SK-N-SH (cell line): ENCODE data around the gene RAB3D. TPM values are rescaled to one million over a fixed set of nuclear protein-coding genes. Genes with fewer than 3 reads are reported as not detected.
"Not testable (repeated sequence)": the region's sequence is repeated elsewhere in the genome, so short reads cannot be mapped to it uniquely, and the experiment has no call there.

Experiments used
- CTCF ChIA-PET: fragments of 300-600, 350-600 bp; formaldehyde crosslinking; extraction: SDS; loops from one replicate; lab custom pipeline; 2021; lab: Yijun Ruan, JAX
- POLR2A ChIA-PET: fragments of 350-600 bp; sonication (Branson Sonifier 250); formaldehyde crosslinking; extraction: SDS; loops from one replicate; lab custom pipeline; 2020; ENCODE audit warnings: antibody characterized with exemption, inconsistent platforms; lab: Yijun Ruan, JAX
- DNase-seq: peaks from one replicate; pipeline ENCODE4 v3.0.0; 2012
- H2AFZ ChIP-seq: fragments of 200-600 bp; sonication (generic); 2 replicates; pipeline ENCODE4 v1.8.1; 2016; ENCODE audit warnings: antibody characterized with exemption, mild to moderate bottlenecking, low read depth
- H3F3A ChIP-seq: fragments of 200-600 bp; sonication (generic); replicated peaks from 2 replicates; pipeline ENCODE3; 2016; ENCODE audit warnings: antibody characterized with exemption, mild to moderate bottlenecking; ENCODE audit not compliant: insufficient read depth
- H3K27ac ChIP-seq, 2 experiments: fragments of 200-500 bp in 1 of 2; fragments of 200-600 bp in 1 of 2; sonication (Bioruptor generic) in 1 of 2; sonication (generic), shearing (Covaris generic) in 1 of 2; 2 replicates each; pipeline versions ENCODE4 v1.5.1 to v1.6.1; 2014 to 2016; ENCODE audit warnings: low read depth in 2 of 2, inconsistent platforms in 1 of 2, low read length in 1 of 2, mild to moderate bottlenecking in 1 of 2, mixed read lengths in 1 of 2
- H3K27me3 ChIP-seq: fragments of 200-600 bp; sonication (generic), shearing (Covaris generic); 2 replicates; pipeline ENCODE4 v1.6.1; 2016; ENCODE audit warnings: mixed run types; ENCODE audit not compliant: insufficient read depth
- H3K36me3 ChIP-seq, 2 experiments: fragments of 200-500 bp in 1 of 2; fragments of 200-600 bp in 1 of 2; sonication (Bioruptor generic) in 1 of 2; sonication (generic) in 1 of 2; replicated peaks in 1 of 2; 2 replicates each; pipeline versions ENCODE3 to v1.5.1; 2014 to 2016; ENCODE audit warnings: low read length in 1 of 2, mild to moderate bottlenecking in 1 of 2; ENCODE audit not compliant: insufficient read depth in 2 of 2, control insufficient read depth in 1 of 2
- H3K4me1 ChIP-seq, 2 experiments: fragments of 200-500 bp in 1 of 2; fragments of 200-600 bp in 1 of 2; sonication (Bioruptor generic) in 1 of 2; sonication (generic), shearing (Covaris generic) in 1 of 2; 2 replicates each; pipeline versions ENCODE4 v1.5.1 to v1.6.1; 2014 to 2016; ENCODE audit warnings: low read depth in 1 of 2, low read length in 1 of 2, mixed run types in 1 of 2; ENCODE audit not compliant: insufficient read depth in 2 of 2, control insufficient read depth in 1 of 2
- H3K4me2 ChIP-seq: fragments of 200-600 bp; sonication (generic), shearing (Covaris generic); 2 replicates; pipeline ENCODE4 v1.6.1; 2017; ENCODE audit warnings: mixed run types
- H3K4me3 ChIP-seq, 2 experiments: fragments of 200-500 bp in 1 of 2; fragments of 200-600 bp in 1 of 2; sonication (Bioruptor generic) in 1 of 2; sonication (generic), shearing (Covaris generic) in 1 of 2; 2 replicates each; pipeline versions ENCODE4 v1.5.1 to v1.8.1; 2014 to 2016; ENCODE audit warnings: low read depth in 2 of 2, inconsistent platforms in 1 of 2, low read length in 1 of 2, mild to moderate bottlenecking in 1 of 2, mixed read lengths in 1 of 2, moderate library complexity in 1 of 2
- H3K79me2 ChIP-seq: fragments of 200-600 bp; sonication (generic); 2 replicates; pipeline ENCODE4 v1.8.1; 2017; ENCODE audit warnings: mild to moderate bottlenecking; ENCODE audit not compliant: insufficient read depth
- H3K9ac ChIP-seq: fragments of 200-600 bp; sonication (generic); 2 replicates; pipeline ENCODE4 v1.6.1; 2017; ENCODE audit warnings: mixed run types
- H3K9me2 ChIP-seq: fragments of 200-600 bp; sonication (generic); 2 replicates; pipeline ENCODE4 v1.6.1; 2017; ENCODE audit warnings: mixed run types
- H3K9me3 ChIP-seq: fragments of 200-600 bp; sonication (generic); 2 replicates; pipeline ENCODE4 v1.6.1; 2017; ENCODE audit warnings: mixed run types, mild to moderate bottlenecking, moderate library complexity
- H4K20me1 ChIP-seq: fragments of 200-600 bp; sonication (generic); 2 replicates; pipeline ENCODE4 v1.6.1; 2017; ENCODE audit warnings: mild to moderate bottlenecking, mixed run types; ENCODE audit not compliant: insufficient read depth
- CHD2 ChIP-seq: fragments of 150-350 bp; IDR thresholded peaks from 2 replicates; pipeline ENCODE4 v1.6.1; 2018; ENCODE audit warnings: low read length; ENCODE audit not compliant: partially characterized antibody
- ELF1 ChIP-seq: IDR thresholded peaks from 2 replicates; pipeline ENCODE4 v1.4.0; 2012
- EP300 ChIP-seq, 2 experiments: IDR thresholded peaks; 2 replicates each; pipeline versions ENCODE4 v1.4.0 to v1.6.1; 2012; ENCODE audit warnings: borderline replicate concordance in 1 of 2, low read depth in 1 of 2, low read length in 1 of 2
- FOXJ3 ChIP-seq: sonication (generic); formaldehyde crosslinking; IDR thresholded peaks from 2 replicates; pipeline ENCODE4 v1.5.1; 2020; ENCODE audit warnings: mild to moderate bottlenecking, missing genetic modification reagents
- GABPA ChIP-seq: IDR thresholded peaks from 2 replicates; pipeline ENCODE4 v1.4.0; 2012; ENCODE audit warnings: low read depth, mild to moderate bottlenecking
- JUND ChIP-seq: IDR thresholded peaks from 2 replicates; pipeline ENCODE4 v1.4.0; 2012
- MAX ChIP-seq: IDR thresholded peaks from 2 replicates; pipeline ENCODE4 v1.4.0; 2012; ENCODE audit warnings: low read depth
- MEF2A ChIP-seq: IDR thresholded peaks from 2 replicates; pipeline ENCODE4 v1.4.0; 2012; ENCODE audit warnings: low read depth, borderline replicate concordance
- NFIC ChIP-seq: IDR thresholded peaks from 2 replicates; pipeline ENCODE4 v1.4.0; 2012; ENCODE audit warnings: borderline replicate concordance
- PBX3 ChIP-seq: IDR thresholded peaks from 2 replicates; pipeline ENCODE4; 2012
- TAF1 ChIP-seq: IDR thresholded peaks from 2 replicates; pipeline ENCODE4 v1.6.1; 2012; ENCODE audit warnings: low read depth, mild to moderate bottlenecking, low read length, moderate library complexity, borderline replicate concordance
- TCF12 ChIP-seq: IDR thresholded peaks from 2 replicates; pipeline ENCODE4 v1.4.0; 2012
- TEAD4 ChIP-seq: IDR thresholded peaks from 2 replicates; pipeline ENCODE4 v1.4.0; 2012; ENCODE audit warnings: mild to moderate bottlenecking, borderline replicate concordance; ENCODE audit not compliant: insufficient read depth
- WGBS: methylation state at CpG from one replicate; pipeline ENCODE4 v1.1.6; 2017; ENCODE audit warnings: low lambda C conversion rate; 5-methylcytosine and 5-hydroxymethylcytosine counted together
- polyA plus RNA-seq, 3 experiments: library from polyadenylated mRNA; depleted of rRNA; stranded (reverse); fragments of >200 nt; gene quantifications; 2 replicates each; pipeline ENCODE4 v1.2.3, GENCODE V29; 2012
- TF ChIP-seq, protein P1 (sequence below): fragments of 200-600 bp; sonication (generic); IDR thresholded peaks from 2 replicates; pipeline ENCODE4 v1.6.1; 2017; ENCODE audit warnings: antibody characterized with exemption, mild to moderate bottlenecking, moderate library complexity
- TF ChIP-seq, protein P2 (sequence below): IDR thresholded peaks from 2 replicates; pipeline ENCODE4 v1.4.0; 2012; ENCODE audit warnings: low read depth, borderline replicate concordance
- TF ChIP-seq, protein P3 (sequence below): fragments of 150-350 bp; IDR thresholded peaks from 2 replicates; pipeline ENCODE4 v1.6.1; 2016; ENCODE audit warnings: mild to moderate bottlenecking, low read depth, low read length

Gene RAB3D
- polyA plus RNA-seq, 1 of the 3 experiments (the other 2 are of a cell fraction) = 27.0 TPM

- TF ChIP-seq CHD2 (no peak), MAX (no peak), EP300 (IDR thresholded peaks at IDR 0.05; ENCODE audit: borderline replicate concordance in 1 of 2, low read depth in 1 of 2, low read length in 1 of 2) (no peak), TCF12 (no peak), ELF1 (no peak), GABPA (no peak), PBX3 (no peak), MEF2A (no peak), JUND (no peak), FOXJ3 (CRISPR knock-in tag) (no peak), TAF1 (no peak), NFIC (no peak), TEAD4 (no peak)
- TF ChIP-seq, protein P1, sequence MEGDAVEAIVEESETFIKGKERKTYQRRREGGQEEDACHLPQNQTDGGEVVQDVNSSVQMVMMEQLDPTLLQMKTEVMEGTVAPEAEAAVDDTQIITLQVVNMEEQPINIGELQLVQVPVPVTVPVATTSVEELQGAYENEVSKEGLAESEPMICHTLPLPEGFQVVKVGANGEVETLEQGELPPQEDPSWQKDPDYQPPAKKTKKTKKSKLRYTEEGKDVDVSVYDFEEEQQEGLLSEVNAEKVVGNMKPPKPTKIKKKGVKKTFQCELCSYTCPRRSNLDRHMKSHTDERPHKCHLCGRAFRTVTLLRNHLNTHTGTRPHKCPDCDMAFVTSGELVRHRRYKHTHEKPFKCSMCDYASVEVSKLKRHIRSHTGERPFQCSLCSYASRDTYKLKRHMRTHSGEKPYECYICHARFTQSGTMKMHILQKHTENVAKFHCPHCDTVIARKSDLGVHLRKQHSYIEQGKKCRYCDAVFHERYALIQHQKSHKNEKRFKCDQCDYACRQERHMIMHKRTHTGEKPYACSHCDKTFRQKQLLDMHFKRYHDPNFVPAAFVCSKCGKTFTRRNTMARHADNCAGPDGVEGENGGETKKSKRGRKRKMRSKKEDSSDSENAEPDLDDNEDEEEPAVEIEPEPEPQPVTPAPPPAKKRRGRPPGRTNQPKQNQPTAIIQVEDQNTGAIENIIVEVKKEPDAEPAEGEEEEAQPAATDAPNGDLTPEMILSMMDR = no peak
- TF ChIP-seq, protein P2, sequence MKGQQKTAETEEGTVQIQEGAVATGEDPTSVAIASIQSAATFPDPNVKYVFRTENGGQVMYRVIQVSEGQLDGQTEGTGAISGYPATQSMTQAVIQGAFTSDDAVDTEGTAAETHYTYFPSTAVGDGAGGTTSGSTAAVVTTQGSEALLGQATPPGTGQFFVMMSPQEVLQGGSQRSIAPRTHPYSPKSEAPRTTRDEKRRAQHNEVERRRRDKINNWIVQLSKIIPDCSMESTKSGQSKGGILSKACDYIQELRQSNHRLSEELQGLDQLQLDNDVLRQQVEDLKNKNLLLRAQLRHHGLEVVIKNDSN = no peak
- TF ChIP-seq, protein P3, sequence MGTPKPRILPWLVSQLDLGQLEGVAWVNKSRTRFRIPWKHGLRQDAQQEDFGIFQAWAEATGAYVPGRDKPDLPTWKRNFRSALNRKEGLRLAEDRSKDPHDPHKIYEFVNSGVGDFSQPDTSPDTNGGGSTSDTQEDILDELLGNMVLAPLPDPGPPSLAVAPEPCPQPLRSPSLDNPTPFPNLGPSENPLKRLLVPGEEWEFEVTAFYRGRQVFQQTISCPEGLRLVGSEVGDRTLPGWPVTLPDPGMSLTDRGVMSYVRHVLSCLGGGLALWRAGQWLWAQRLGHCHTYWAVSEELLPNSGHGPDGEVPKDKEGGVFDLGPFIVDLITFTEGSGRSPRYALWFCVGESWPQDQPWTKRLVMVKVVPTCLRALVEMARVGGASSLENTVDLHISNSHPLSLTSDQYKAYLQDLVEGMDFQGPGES = no peak
- Histone ChIP-seq H3K27ac (no peak overlapping the region), H3F3A (peaks cover 18% of the 10 kb centered on the region), H3K79me2 (no peaks in the 10 kb centered on the region), H4K20me1 (peaks cover 7% of the 10 kb centered on the region), H2AFZ (no peak overlapping the region), H3K9ac (no peak overlapping the region), H3K9me2 (no peaks in the 10 kb centered on the region), H3K4me3 (no peak overlapping the region), H3K4me2 (no peak overlapping the region), H3K4me1 (peaks cover 14 to 26% of the 10 kb centered on the region in 2 experiments; a peak in 2 of 4 replicates), H3K36me3 (peaks cover 4 to 10% of the 10 kb centered on the region in 2 experiments), H3K27me3 (no peaks in the 10 kb centered on the region), H3K9me3 (no peaks in the 10 kb centered on the region)
- POLR2A ChIA-PET = no interaction called here
- no peak for DNase-seq
- WGBS = 92% methylated on average over 3 of the region's 3 CpGs
- CTCF ChIA-PET = interaction anchor here (1.0 to 1.8 kb wide), 2 partner anchors 49 to 140 kb away, joined by 5 to 8 read pairs; no protein-coding TSS in a partner anchor
These were observed 3.0 kb upstream of the RAB3D start for GRCh38 chr19:11342429-11342828.

- H3K79me2 ChIP-seq, H3K27me3 ChIP-seq, H3K9me2 ChIP-seq, DNase-seq, H4K20me1 ChIP-seq, H3K9me3 ChIP-seq: not testable (repeated sequence)
- ChIA-PET POLR2A (interaction anchor here (1.6 to 4.2 kb wide), 4 partner anchors 13 to 35 kb away, joined by 4 to 17 read pairs (median 6); partner anchors contain the start of gene SWSAP1), CTCF (interaction anchor here (0.8 to 2.8 kb wide), 5 partner anchors 18 to 143 kb away, joined by 3 to 16 read pairs (median 5); no protein-coding TSS in a partner anchor)
- H3K9ac ChIP-seq = peak overlapping the region; percentile 39; the same call in 1 of the 2 replicates
- WGBS = 98% methylated on average over 8 of the region's 8 CpGs
- peaks cover 11% of the 10 kb centered on the region for H3F3A ChIP-seq
- H3K36me3 ChIP-seq = peaks cover 10 to 12% of the 10 kb centered on the region in 2 experiments
- peak overlapping the region; percentile 97 for H2AFZ ChIP-seq
- H3K4me2 ChIP-seq = peak overlapping the region; percentile 99
- peak overlapping the region in 1 of 2 experiments; percentile 61; a peak in 1 of 4 replicates for H3K27ac ChIP-seq
- H3K4me1 ChIP-seq = peaks cover 10 to 17% of the 10 kb centered on the region in 2 experiments; a peak in 2 of 4 replicates
- H3K4me3 ChIP-seq = peak overlapping the region; percentile 66 to 88; a peak in 3 of 4 replicates
These were observed 626 bp upstream of the RAB3D start for GRCh38 chr19:11340099-11340467.
